HG02943 (cell line): Measurements from ENCODE around the gene CDC16.
A peak's percentile ranks its signal among the peaks of the same experiment; 100 is the strongest.
"Not testable (repeated sequence)": the region's sequence is repeated elsewhere in the genome, so short reads cannot be mapped to it uniquely, and the experiment has no call there.

Experiments used
- ATAC-seq: cut with Tn5 transposase; IDR thresholded peaks from one replicate; pipeline ENCODE4 v1.9.1; 2021; ENCODE audit warnings: mild to moderate bottlenecking, low read depth, moderate library complexity; ENCODE audit not compliant: unreplicated experiment

Gene CDC16

DNA sequence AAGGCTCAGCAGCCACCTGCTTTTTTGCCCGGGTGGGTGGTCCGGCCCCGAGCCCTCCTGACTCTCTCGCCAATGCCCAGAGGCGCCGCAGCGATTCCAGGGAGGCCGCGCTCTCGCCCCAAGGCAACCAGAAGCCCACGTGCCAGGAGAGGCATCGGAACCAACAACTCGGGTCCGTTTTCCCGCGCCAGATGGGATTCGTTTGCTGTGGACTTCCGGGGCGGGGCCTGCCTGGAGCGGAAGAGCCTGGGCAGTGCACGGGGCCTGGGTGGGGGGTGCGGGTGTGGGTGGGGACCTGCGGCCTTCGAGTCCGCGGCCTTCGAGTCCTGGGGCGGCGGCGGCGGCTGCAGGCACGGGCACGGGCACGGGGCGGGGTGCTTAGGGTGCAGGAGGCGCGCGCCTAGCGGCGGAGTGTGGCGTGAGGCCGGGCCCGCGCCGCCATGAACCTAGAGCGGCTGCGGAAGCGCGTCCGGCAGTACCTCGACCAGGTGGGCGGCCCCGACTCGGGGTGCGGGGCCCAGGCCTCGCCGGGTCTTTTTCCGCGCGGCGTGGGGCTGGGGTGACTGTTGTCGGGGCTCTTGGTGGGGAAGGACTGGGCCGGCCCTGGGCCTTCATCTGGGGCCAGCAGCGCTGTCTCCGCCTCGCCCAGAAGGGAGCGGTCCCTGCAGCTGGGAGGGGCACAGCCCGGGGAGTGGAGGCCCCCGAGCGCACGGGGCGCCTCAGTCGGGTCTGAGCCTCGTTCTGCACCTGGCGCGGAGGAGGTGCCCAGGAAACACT is at the start of gene CDC16:
Gene CDC16, plus strand, starts transcription at position 253 of the 777 bp plus-strand sequence. Its CDS starts 188 bp downstream, at position 441.
- peak; percentile 77 for ATAC-seq

DNA sequence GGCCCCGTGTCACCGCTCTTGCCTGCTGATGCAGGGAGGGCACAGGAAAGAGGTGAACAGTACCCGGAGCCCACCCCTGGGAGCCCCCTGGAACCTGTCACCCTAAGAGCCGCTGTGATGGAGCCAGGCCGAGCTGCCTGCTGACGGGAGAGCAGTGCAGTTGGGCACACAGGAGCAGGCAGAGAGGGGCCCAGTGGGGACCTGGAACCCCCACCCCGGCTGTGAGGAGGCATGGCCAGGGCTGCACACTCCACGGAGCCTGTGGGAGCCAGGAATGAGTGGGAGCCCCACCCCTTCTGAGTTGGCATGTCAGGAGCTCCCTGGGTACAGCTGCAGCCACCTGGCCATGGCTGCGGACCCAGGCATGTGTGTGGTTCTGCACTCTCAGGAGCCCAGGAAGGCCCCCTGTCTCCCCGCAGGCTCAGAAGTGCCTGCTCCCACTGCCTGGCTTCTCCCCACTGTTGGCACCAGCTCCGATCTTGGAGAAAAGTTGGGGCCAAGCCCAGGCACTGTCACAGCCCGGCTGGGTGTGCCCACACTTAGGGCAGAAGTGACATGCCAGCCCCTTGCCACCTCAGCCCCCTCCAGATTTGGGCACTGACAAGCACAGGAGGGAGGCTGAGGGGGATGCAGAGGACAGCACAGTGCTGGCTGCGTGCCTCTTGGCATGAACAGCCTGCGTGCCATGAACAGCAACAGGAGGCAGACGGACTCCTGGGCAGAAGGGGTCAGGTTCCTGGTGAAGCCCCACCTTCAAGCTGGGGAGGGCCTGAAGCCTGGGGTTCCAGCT is 49.3 kb upstream of the CDC16 start:
- no peak for ATAC-seq

DNA sequence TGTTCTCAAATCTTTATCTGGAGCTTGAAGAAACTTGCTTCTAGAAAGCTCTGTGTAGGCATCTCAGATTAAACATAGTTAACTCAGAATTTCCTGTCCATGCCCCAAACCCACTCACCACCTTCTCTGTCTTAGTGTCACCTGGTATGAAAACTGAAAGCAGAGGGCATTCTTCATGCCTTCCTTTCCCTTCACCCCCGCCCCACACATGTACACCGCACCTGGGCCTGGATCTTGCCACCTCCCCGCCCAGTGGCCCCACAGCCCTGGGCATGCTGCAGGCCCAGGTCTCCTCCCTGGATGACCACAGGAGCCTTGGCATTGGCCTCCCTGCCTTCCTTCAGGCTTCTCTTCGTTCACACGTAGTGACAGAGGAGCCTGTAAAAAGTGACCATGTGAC is 39.8 kb upstream of the CDC16 start:
- no peak for ATAC-seq

GRCh38 chr13:114196629-114197028 is 38.1 kb upstream of the CDC16 start:
- ATAC-seq = no peak

GRCh38 chr13:114198556-114198955 is 36.1 kb upstream of the CDC16 start:
- no peak for ATAC-seq

- not testable (repeated sequence) for ATAC-seq
Measured at GRCh38 chr13:114199526-114199925, 35.2 kb upstream of the CDC16 start.

GRCh38 chr13:114199954-114200353 is 34.7 kb upstream of the CDC16 start:
- no peak for ATAC-seq

DNA sequence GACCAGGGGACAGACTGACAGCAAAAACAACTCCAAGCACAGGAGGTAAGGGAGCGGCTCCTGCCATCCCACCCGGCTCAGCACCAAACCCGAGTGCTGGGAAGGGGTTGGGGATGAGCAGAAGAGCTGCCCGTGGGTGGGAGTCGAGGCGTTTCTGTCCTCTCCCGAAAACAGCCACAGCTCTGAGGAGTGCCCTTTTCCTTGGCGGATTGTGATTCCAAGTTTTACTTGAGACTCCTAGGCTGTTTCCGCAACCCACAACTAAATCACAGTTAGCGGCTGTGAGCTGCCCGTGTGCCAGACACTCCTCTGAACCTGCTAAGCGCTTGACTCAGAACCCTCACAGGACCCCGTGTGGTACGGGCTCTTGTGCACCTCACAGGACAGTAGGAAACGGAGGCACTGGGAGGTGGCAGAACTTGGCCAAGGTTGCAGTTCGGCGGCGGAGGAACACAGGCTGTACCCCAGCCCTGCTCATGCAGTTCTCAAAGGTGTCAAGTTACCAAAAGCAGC is 34.2 kb upstream of the CDC16 start:
- no peak for ATAC-seq

DNA sequence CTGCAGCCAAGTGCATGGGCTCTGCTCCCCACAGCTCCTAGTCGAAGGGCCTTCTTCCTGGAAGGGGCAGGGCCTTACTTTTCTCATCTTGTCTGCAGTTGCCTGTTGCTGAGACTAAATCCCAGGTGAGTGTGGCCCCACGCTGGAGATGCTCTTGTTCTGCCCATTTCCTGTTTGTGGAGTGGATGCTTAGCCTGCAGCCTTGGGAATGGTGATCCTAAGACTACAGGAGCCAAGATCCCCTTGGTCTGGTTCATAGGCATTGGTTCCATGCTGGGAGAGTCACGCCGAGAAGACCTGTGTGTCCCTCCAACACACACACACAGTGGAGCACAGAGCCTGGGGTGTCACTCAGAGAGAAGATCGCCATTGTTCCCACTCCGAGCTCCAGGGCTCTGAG is 32.1 kb upstream of the CDC16 start:
- no peak for ATAC-seq

- ATAC-seq = no peak
Measured at GRCh38 chr13:114203536-114203935, 31.2 kb upstream of the CDC16 start.

DNA sequence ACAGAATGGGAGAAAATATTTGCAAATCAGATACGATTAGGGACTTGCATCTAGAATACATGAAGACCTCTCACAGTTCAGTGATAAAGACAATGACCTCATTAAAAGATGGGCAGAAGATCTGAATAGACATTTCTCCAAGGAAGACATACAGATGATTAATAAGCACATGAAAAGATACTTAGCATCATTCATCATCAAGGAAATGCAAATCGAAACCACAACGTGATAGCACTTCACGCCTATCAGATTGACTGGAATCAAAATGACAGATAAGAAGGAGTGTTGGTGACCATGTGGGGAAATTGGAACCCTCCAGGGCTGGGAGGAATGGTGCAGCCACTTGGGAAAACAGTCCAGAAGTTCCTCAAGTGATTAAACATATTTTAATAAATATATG is 29.8 kb upstream of the CDC16 start:
- no peak for ATAC-seq

GRCh38 chr13:114208134-114208533 is 26.6 kb upstream of the CDC16 start:
- ATAC-seq = no peak

DNA sequence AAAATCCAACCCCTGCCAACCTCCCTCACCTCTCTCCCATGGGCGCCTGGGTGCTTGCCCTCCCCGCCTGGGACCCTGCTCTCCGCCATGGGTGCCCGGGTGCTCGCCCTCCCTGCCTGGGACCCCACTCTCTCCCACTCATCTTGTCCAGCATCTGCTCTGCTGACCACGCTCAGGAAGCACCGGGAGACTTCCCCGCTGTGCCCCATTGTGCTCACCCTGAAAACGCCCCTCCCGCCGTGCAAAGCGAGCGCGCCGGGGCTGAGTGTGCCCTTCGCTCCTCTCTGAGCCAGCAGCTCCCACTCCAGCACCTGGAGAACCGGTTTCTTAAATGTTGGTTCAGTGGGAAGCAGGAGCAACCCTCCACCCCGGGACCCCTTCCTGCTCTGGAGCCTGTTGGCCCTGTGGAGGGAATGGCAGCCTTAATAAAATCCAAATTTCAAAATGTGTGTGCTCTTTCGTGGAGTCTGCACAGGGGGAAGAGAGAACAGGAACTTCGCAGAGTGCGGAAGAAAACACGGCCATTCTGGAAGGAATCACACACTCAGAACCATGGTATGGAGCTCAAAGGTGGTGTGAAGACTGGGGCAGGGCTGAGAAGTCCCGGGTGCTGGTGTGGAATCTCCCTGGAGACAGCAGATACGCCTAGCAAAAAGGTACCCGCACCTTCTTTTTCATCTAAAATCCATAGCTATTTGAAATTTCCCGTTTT is 23.1 kb upstream of the CDC16 start:
- no peak for ATAC-seq

DNA sequence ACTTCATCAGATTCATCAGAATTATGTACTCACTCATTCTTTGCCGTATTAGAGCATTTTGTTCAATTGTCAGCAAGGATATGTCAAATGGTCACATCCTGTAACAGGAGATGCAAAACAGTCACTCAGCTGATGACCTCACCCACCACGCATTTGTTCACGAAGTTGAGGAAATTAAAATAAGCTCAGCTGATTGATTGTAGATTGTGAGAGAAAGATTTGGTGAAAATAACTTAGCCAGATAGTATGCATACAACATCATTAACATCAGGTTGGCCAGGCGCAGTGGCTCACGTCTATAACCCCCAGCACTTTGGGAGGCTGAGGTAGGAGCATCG is 22.6 kb upstream of the CDC16 start:
- no peak for ATAC-seq

GRCh38 chr13:114213980-114214379 is 20.7 kb upstream of the CDC16 start:
- ATAC-seq = no peak

GRCh38 chr13:114219392-114219791 is 15.3 kb upstream of the CDC16 start:
- ATAC-seq = no peak

DNA sequence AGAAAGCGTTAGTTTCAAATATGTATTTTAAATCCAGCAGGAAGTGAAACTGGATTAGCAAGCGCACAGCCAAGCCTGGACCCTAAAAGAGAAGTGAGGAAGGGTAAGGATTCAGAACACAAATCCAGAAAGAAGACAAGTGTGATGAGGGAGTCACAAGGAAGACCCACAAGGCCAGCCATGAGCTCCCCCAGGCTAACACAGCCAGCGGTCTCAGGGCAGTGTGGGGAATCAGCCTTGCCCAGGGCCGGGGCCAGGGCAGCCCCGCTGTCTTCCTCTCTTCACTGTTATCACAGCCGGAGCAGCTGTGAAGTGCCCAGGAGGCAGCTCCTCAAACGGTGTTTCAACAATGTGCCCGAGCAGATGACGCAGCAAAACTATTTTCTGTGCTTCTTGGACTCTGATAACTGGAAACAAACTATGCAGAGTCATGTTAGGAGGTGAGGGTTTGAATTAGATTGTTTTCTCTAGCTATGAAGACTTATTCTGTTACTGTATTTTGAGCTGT is 12.2 kb upstream of the CDC16 start:
- ATAC-seq = no peak

DNA sequence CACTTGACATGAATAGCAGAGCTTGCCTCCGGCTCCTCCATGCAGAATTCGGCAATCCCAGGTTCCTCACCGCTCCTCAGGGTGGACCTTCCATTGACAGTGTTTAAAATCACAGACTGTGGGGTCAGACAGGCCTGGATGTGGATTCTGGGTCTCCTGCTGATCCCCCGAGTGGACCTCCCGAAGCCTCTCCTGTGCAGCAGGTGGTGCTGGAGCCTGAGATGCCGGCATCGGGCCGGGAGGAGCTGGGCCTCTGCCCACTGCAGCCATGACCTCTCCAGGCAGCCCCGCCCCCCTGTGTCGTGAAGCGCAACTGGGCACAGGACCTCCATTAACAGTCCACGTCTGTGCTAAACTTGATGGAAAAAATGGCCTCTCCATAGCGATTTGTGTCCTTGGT is 10.5 kb upstream of the CDC16 start:
- ATAC-seq = no peak

GRCh38 chr13:114225610-114226009 is 9.1 kb upstream of the CDC16 start:
- no peak for ATAC-seq

- no peak for ATAC-seq
Measured at GRCh38 chr13:114226088-114226487, 8.6 kb upstream of the CDC16 start.
